Ishikawa (cell line): ENCODE measurements around the gene SPR.

ENCODE experiments used
- EGR1 ChIP-seq: IDR thresholded peaks from 2 replicates; pipeline ENCODE4 v1.6.1; 2012
- EP300 ChIP-seq: IDR thresholded peaks from 2 replicates; pipeline ENCODE4 v1.6.1; 2012; ENCODE audit warnings: borderline replicate concordance
- FOXM1 ChIP-seq: IDR thresholded peaks from 2 replicates; pipeline ENCODE4 v1.6.1; 2012; ENCODE audit warnings: low read depth, borderline replicate concordance
- NFIC ChIP-seq: IDR thresholded peaks from 2 replicates; pipeline ENCODE4 v1.6.1; 2012
- TCF12 ChIP-seq: IDR thresholded peaks from 2 replicates; pipeline ENCODE4 v1.6.1; 2012; ENCODE audit warnings: low read depth
- TEAD4 ChIP-seq: IDR thresholded peaks from 2 replicates; pipeline ENCODE4 v1.6.1; 2012
- TF ChIP-seq, protein P1 (sequence below): IDR thresholded peaks from 2 replicates; pipeline ENCODE4 v1.6.1; 2012
- TF ChIP-seq, protein P2 (sequence below): IDR thresholded peaks from 2 replicates; pipeline ENCODE4 v1.6.1; 2012

DNA sequence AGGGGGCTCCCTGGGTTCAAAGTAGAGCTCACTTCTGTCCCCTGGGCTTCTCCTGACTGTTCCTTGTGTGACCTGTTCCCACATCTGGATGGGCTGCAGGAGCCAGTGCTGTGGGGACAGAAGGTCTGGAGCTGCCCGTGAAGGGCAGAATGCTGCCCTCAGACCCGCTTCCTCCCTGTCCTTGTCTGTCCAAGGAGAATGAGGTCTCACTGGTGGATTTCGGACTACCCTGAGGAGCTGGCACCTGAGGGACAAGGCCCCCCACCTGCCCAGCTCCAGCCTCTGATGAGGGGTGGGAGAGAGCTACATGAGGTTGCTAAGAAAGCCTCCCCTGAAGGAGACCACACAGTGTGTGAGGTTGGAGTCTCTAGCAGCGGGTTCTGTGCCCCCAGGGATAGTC is 45.6 kb downstream of the SPR start:
- no peak for TF ChIP-seq TEAD4
- no peak for TF ChIP-seq NFIC
- no peak for TF ChIP-seq FOXM1
- no peak for TF ChIP-seq EP300
- no peak for TF ChIP-seq TCF12
- TF ChIP-seq, protein P1, sequence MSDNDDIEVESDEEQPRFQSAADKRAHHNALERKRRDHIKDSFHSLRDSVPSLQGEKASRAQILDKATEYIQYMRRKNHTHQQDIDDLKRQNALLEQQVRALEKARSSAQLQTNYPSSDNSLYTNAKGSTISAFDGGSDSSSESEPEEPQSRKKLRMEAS: no peak
- TF ChIP-seq, protein P2, sequence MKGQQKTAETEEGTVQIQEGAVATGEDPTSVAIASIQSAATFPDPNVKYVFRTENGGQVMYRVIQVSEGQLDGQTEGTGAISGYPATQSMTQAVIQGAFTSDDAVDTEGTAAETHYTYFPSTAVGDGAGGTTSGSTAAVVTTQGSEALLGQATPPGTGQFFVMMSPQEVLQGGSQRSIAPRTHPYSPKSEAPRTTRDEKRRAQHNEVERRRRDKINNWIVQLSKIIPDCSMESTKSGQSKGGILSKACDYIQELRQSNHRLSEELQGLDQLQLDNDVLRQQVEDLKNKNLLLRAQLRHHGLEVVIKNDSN: no peak
- no peak for TF ChIP-seq EGR1
